GM20000 (cell line): ENCODE results near the gene TP53I13.

Source experiments
- DNase-seq: peaks from one replicate; pipeline ENCODE4 v3.0.0; 2012; ENCODE audit warnings: low spot score
- CTCF ChIP-seq: IDR thresholded peaks from 2 replicates; pipeline ENCODE4 v1.5.1; 2012; ENCODE audit warnings: mild to moderate bottlenecking, control low read depth; ENCODE audit errors: extremely low read depth, missing control alignments

The TP53I13 gene

DNA sequence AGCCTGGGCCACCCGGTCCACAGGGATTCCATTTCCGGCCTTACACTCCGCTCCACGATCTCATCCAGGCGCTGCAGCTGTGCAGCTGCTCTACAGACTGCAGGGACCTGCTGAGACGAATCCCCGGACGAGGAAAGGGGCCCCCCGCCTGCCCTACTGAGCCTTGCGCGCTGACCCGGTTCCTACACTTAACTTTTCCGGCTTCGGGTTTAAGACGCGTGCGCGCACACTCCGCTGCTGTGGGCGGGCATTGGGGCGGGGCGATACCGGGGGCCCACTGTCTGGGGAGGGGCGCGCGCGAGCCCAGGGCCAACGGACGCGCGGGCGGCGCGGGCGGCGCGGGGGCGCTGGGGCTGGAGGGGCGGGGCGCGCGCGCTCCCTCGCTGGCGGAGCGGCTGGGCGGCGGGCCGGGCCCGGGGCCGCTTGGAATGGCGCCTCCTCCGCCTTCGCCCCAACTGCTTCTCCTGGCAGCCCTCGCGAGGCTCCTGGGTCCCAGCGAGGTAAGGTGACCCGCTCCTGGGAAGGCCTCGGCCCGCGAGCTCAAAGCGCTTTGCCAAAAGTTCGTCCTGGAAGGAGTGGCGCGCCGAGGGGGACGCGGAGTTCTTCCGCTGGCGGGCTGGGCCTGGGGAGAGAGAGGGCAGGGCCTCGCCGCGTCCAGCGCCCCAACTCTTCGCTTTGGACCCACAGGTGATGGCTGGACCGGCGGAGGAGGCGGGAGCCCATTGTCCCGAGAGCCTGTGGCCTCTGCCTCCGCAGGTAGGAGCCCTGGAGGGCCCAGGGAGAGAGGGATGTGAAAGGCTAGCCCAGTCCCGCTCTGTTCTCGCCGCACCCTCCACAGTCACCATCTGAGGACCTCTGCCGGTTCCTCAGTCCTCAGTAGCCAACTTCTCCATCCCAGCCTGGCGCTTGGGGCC lies at the start of gene TP53I13:
Gene TP53I13 (plus strand): TSS at position 371 of the 914 bp plus-strand sequence. CDS start 58 bp downstream, at position 429.
- TF ChIP-seq CTCF = no peak
- DNase-seq = peak; percentile 96

DNA sequence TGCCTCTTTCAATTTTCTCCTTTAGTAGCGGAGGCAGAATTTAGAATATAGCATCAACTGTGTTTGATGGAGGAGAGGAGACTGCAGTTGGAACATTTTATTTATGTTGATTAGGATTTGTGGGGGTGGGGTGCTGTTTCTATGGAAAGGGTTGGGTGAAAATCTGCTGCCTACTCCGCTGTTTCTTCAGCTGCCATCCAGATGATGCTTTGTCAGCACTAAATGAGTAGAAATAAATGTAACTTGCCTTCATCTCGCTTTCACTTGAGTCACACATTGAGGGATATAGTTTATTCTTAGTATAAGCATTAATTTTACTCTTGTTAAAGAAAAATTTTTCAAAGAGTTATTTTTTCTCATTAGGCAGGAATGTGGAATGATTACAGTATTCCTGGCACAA lies 43.8 kb upstream of the TP53I13 start:
- no peak for TF ChIP-seq CTCF
- DNase-seq = no peak

DNA sequence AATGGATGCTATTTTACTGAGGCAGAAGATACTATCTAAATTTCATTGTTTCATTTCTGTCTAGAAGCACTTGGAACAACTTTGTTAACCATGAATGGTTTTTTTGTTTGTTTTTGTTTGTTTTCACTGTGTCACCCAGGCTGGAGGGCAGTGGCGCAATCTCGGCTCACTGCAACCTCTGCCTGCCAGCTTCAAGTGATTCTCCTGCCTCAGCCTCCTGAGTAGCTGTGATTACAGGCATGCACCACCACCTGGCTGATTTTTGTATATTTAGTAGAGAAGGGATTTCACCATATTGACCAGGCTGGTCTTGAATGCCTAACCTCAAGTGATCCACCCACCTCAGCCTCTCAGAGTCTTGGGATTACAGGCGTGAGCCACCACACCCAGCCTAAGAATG lies 42.2 kb upstream of the TP53I13 start:
- DNase-seq = no peak
- TF ChIP-seq CTCF = no peak

GRCh38 chr17:29533976-29534375 lies 34.5 kb upstream of the TP53I13 start:
- no peak for DNase-seq
- no peak for TF ChIP-seq CTCF

DNA sequence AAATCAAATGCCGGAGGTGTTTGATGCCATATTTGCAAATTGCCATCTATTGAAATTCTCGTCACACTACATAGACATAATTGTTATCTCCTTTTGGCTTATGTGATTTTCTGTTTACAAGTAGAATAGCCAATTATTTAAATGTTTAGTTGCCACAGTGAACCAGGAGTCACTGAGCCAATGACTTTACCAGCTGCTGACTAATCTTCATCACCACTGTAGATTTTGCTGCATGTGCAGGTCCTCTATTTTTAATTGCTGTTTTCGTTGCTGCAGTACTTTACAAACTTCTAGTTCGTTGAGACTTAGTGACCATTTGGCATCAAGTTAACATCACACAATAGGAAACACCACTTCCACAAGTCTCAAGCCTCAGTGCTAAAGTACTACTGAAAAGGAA lies 24.4 kb upstream of the TP53I13 start:
- DNase-seq = no peak
- no peak for TF ChIP-seq CTCF

DNA sequence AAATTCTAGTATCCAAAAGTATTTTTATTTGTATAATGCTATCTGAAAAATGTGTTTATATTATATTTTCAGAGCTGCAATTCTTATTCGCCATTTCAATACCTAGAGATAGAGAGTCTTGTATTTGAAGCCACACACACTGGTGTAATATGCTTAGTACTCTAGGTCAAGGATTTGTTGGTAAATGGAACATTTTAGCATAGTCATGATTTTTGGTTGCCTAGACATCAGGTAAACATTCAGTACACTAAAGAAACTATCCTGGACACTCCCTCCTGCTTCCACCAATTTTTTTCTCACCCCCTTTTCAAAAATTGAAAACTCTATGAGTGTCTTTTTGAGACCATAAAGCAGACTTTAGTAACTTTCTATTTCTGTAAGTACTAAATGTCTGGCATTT lies 22.4 kb upstream of the TP53I13 start:
- TF ChIP-seq CTCF = no peak
- no peak for DNase-seq

- DNase-seq = no peak
- no peak for TF ChIP-seq CTCF
These were observed 21.7 kb upstream of the TP53I13 start for GRCh38 chr17:29546830-29547229.
